Measurements from ENCODE around the gene DNPEP.
"Not testable (repeated sequence)": the region's sequence is repeated elsewhere in the genome, so short reads cannot be mapped to it uniquely, and the experiment has no call there.

Gene DNPEP

DNA sequence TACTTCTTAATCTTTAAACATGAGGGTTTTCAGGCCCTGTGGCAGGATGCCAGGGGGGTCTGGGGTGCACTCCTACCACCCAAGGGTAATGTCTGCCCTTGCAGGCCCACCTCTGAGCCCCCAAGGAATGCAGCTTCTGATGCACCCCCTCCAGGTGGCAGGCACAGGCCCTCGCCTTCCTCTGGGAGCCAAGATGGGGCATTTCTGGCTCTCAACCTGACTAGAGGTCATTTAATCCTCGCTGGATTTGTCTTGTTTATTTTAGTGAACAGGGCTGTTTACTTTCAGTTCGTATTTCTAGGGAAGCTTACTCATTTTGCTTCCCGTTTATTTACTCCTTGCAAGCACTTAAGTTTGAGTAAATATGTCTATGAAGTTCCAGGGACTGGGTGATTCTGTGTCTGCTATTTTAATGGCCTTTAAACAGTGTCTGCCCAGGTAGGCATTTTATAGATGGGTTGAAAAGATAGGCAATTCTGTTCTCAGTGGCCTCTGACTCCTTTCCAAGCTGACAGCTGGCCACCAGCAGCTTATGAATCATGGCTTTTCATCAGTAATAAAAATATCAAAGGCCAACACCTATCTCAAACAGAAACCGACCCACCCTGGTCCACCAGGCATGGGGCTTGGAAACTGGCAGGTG, 11.1 kb upstream of the DNPEP start:
- DNase-seq, result no peak

DNA sequence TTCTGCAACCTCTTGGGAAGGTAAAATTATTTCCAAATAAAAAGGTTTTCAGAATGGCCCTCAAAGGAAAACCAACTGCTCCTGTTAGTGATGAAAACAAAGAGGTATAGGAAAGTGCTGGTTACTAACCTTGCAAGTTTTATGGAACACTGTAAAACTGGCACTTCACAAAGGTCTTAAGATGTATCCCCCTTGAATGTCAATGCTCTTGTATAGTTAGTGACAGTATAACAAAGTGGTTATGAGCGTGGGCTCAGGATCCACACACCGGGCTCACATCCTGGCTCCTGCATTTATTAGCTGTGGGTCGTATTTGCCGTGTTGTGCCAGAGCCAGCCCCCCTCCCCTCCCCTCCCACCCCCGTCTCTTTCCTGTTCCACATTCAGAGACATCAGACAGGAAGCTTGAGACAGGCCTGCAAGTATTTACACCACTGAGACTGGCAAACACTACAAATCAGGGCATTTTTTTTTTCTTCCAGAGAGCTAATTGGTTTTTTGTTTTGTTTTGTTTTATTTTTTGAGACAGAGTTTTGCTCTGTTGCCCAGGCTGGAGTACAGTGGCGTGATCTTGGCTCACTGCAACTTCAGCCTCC, 9.2 kb upstream of the DNPEP start:
- DNase-seq, result no peak

DNA sequence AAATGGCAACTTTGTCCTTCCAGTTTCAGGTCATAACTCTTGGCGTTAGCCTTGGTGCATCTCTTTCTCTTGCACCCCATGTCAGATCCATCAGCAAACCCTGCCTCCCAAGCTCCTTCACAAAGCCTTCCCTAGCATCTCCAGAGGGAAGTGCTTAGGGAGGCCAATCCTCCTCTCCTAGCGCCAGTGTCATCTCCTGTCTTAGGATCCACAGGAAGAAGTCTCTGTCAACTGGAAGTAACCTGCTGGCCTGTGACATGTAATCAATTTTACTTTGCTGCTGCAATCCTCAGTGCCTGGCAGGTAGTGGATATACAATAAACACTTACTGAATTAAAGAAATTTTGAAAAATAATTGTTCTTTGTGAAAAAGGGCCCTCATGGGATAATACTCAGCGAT, 7.9 kb upstream of the DNPEP start:
- no peak for DNase-seq

DNA sequence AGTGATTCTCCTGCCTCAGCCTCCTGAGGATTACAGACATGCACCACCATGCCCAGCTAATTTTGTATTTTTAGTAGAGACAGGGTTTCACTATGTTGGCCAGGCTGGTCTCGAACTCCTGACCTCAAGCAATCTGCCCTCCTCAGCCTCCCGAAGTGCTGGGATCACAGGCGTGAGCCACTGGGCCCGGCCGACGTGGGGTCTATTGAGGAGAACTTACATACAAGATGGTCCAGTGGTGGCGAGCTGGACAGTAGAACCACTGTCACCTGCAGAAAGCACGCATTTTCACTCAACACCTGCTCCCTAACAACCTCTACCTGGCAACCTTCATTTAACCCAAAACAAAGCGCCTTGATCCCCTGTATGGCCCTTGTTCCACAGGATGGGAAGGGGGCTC, 7.3 kb upstream of the DNPEP start:
- DNase-seq, result not testable (repeated sequence)

DNA sequence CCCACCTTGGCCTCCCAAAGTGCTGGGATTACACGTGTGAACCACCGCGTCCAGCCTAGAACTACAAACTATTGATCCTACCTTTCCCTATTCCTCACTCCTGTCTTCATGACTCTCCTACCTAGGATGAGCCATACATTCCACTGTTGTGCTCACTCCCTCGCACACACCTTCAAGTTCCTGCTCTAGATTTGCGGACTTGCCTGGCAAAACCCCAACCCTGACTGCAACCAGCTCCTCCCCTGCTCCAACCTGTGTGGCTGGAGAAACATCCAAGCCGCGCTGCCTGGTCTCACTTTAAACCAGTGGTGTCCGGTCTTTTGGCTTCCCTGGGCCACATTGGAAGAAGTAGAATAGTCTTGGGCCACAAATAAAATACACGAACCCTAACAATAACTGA, 5.0 kb upstream of the DNPEP start:
- no peak for DNase-seq

DNA sequence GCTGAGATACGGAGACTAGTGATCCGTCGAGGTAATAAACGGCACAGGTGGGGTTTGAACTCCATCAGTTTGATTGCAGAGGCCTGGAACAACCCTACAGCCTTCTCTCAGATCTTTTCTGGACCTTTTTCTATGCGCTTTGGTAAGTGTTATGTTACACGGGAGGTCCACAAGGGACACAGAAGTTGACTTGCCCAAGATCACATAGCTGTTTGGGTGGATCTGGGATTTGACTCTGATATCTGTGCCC, 1.1 kb upstream of the DNPEP start:
- DNase-seq, result no peak

DNA sequence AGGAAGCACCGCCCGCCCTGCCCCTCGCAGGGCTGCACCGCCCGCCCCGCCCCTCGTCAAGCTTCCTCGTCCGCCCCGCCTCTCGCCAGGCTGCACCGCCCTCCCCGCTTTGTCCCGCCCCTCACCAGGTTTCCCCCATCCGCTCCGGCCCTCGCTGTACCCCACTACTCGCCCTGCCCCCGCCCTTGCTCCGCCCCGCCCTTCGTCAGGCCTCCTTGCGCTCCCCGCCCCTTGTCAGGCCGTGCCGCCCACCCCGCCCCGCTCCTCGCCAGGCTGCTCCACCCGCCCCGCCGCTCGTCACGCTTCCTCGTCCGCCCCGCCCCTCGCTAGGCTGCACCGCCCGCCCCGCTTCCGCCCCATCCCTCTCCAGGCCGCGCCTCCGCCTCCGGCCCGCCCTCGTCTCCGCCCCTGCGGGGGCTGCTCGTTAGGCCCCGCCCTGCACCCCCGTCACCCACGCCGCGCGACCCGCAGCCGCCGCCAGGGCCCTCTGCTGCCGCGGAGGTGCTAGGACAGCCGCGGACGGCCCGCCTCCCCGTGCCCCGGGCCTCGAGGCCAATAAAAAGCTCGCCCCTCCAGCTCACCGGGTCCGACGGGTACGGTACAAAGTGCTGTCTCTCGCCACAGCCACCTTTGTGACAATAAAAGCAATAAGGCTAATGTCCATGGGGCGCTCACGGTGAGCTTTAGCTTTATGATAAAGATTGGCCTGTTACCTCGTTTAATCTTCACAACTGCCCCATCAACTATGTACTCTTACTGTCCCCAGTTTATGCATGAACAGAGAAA, 602 bp upstream of the DNPEP start:
- DNase-seq, result peak; percentile 96

DNA sequence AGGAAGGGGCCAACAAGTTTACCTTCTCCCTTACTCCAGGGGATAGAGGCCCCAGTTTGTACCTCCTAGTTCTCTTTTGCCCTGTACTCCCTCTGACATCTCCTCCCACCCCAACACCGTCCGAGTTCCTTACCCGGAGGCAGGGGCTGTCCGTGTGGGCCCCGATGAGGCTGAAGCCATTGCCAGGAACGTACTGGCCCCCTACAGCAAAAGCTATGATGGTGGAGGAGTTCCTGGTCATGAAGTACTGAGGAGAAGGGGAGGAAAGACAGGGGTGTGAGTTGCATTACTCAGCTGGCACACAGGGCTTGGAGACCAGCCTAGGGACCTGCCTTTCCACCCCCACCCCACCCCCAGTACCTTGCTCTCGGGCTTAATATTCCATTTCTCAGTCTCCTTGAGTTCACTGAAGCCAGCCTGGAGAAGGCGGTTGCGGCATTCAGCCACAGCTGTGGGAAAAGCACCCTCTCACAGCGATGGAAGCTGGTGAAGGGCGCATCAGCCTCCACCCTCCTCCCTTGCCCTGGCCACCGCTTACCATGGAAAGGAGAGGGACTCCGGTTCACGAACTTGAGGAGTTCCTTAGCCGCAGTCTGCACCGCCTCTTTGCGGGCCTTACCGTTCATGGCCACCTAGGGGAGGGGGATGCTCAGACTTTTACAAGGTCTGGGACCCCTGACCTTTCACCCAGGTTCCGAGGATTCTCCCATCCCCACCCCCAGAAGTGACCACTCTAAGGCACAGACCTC, 1.0 kb downstream of the DNPEP start:
- DNase-seq, result no peak

DNA sequence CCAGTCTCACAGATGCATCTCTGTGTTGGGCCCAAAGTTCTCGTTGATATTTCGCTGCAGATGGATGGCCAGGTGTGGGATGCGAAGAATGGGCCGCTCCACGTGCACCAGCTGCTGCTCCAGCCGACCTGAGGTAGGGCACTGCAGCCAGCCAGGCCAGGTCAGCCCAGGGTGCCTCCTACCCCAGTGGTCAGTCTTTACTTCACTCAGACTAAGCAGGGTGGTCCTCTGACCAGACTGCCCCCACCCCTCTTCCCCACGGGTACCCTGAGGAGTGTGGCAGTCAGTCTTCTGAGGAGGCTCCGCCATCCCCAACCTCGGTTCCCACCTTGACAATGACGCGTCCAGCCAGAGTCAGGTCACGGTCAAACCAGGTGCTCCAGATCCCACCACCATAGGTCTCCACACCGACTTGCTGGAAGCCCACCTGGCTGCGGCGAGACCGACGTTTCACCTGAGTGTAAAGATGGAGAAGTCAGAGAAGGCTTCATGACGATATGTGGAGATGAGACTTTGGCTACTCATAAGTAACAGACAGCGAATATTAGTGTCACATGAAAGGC, 1.7 kb downstream of the DNPEP start:
- no peak for DNase-seq

DNA sequence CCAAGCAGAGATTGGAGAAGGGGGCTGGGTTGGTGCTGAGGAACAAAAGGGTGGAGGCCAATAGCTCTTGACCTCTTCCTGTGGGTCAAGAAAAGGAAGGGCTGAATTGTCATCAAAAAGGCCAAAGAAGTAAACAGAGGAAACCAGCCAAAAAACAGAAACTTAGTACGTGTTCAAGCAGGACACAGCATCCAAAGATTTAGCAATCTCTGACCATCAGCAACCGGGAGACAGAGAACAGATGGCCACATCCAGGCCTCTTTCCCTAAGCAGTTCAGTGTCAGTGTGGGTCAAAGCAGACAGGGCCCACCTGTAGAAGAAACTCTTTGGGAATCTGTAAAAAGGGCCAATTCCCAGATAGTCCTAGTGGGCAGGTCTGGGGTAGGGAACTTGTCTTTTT, 2.9 kb downstream of the DNPEP start:
- DNase-seq, result no peak

DNA sequence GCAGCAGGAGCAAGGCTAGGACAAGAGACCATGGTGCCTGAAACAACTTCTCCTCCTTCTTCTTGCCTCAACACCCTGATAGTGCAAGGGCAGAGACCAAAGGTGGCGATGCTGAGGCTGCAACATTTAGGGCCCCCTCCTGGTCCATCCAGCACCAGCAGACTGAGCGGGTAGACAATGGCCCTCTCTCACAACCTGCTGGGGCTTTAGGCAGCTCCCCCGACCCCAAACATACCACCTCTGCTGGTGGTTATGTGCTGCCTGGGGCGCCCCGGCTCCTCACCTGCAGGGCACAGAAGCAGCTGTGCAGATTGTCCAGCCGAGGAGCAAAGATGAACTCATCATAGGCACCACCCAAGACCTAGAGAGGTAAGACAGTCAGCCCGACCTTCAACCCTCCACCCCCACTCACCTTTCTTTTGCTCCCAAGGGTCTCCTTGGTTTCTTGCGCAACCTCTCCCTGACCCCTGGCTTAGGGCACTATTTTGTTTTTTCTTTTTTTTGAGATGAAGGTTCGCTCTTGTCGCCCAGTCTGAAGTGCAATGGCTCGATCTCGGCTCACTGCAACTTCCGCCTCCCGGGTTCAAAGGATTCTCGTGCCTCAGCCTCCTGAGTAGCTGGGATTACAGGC, 3.5 kb downstream of the DNPEP start:
- no peak for DNase-seq

DNA sequence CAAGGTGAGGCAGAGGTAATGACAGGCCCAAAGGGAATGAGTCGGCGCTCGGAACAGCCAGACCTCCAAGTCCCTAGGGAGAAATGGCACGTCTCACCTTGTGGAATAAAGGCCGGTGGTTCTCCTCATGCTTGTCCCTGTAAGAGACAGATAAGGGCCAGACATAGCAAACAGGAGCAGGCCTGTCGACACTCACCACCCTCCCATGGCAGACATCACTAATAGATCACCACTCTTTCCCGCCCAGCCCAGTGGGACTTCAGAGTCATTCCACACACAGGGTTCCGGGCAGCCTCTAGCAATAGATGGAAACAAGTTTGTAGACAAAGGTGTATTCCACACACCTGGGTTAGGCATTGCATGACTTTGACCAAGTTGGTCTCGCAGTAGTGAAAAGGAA, 6.3 kb downstream of the DNPEP start:
- no peak for DNase-seq

DNA sequence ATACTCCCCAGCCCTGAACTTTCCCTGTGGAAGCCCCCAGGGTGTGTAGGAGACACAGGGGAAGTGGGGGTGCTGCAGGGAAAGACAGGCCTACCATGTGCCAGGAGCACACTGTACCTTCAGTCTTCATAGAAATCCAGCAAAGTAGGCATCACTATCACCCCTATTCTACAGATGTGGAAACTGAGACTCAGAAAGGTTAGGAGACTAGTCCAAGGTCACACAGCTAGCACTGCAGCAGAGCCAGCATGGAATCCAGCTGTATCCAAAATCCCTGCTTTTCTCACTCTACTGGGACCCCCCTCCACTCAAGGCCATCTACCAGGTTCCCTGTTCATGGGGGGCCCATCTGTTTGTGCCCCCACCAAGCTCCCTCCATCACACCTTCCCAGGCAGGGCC, 6.8 kb downstream of the DNPEP start:
- no peak for DNase-seq

DNA sequence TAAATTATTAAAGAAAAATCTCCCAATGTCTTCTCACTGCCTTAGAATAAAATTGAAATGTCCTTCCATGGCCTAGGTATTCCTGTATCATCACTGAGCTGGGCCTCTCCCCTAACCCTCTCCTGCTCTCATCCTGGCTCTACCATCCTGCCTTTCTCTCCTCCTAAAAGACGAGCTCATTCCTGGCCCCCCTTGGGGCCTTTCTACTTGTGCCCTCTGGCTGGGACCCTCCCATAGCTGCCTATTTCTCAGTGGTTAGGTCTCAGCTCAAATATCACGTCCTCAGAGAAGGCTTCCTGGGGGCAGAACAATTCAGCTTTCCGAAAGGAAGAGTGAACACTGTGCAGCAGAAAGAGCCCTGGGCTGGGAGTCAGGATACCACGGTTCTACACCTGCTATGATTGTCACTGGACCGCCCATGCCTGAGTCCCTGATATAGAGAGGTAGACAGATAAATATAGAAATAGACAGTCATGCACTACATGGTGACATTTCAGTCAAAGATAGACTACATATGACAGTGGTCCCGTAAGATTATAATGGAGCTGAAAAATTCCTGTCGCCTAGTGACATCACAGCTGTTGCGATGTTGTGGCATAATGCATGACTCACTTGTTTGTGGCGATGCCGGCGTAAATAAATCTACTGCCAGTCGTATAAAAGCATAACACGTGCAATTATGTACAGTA, 9.4 kb downstream of the DNPEP start:
- DNase-seq, result no peak

DNA sequence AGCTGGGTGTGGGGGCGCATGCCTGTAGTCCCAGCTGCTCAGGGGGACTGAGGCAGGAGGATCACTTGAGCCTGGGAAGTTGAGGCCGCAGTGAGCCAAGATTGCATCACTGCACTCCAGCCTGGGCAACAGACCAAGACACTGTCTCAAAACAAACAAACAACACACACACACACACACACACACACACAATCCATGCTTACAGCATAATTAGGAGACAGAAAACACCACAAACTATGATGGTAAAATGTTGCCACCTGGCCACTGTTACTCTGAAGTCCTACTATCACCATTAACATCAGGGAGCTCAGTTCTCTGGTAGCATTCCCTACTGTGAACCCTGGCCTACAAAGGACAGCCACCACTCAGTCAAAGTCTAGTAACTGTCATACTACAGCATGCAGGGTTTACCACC, 18.3 kb downstream of the DNPEP start:
- peak; percentile 54 for DNase-seq

DNA sequence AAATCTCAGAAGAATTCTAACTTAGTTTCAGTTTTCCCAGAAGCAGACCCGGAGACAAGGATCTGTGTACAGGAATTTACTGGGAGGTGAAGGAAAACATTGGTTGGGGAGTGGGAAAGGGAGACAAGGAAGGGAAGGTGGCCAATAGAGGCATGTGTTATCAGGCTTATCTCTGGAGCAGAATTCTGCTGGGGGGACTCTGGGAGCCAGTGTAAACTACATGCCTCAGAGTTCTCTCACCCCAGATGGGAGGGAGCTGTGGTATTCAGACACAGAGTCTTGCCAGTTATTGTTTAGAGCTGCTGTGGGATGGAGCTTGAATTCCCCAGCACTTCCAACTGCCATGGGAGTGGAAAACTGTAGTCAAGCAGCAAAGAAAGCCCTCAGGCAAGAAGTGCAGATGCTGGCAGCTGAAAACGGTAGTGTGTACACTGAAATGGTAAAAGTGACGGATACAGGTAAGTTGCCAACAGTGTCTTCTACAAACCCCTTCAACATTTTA, 19.0 kb downstream of the DNPEP start:
- DNase-seq, result peak; percentile 68

DNA sequence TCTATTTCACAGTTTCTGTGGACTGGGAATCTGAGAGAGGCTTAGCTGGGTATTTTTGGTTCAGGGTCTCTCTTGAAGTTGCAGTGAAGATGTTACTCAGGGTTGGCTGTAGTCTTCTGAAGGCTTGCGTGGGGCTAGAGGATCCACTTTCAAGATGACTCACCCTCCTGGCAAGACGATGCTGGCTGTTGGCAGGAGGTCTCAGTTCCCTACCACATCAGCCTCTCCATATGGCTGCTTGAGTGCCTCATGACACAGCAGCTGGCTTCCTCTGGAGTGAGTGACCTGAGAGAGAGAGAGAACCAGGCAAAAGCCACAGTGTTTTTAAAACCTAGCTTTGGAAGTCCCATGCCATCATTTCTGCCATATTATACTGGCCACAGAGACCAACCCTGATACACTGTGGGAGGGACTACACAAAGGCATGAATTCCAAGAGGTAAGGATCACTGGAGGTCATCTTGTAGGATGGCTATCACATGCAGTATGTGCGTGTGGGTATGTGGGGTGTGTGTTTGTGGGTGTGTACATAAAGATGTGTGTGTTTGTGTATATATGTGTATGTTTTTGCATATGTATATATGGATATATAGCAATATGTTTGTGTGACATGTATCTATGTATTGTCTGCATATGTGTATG, 25.1 kb downstream of the DNPEP start:
- peak; percentile 94 for DNase-seq

DNA sequence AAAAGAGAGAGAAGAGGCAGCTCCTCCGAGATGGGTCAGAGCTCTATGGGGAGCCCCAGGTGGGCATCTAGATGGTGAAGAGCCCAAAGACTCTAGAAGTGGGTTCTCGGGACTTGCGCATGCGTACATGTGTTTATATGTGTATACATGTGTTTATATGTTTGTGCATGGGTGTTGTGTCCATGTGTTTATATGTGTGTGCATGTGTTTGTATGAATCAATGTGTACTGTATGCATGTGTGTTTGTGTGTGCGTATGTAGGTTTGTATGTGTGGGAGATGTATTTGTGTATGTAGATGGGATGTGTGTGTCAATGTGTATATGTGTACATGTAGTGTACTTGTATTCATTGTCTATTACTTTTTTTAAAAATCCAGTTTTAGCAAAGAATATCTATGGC, 25.6 kb downstream of the DNPEP start:
- DNase-seq, result no peak

DNA sequence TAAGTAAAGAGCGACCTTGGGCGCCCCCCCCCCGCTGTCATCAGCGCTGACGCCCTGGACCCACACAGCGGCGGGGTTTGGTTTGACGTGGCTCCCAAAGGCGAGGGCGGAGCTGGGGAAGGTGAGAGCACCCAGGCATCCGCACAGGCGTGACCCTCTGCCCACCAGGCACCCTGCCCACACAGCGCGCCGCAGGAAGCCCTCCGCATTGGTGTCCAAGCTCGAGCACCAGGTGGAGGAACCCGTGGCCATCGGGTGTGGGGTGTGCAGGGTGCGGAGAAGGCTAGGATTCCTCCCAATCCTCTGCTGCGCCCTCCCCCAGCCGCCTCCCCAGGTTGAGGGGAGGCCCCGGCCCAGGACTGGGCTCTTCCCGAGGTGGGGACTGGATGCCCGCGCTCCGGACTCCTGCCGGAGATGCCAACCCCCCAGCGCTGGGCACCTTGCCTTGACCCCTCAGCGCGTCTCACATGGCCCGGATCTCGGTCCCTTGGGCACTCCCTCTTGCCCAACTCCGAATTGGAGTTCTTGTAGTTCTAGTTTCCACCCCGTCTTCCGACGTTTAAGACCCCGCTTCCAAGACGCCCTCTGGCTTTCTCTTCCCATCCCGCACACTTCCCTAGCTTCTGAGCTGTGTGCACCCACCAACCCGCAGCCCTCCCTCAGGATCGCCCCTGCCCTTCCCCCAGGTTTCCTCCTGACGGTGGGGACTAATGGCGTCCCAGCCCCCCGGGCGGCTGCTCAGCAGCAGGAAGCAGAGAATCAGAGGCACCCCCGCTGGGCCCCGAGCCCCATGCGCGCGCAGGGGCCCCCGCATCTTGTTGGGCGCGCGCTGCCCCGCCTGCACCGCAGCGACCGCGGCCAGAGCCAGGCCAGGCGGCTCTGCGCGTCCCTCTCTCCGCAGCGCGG, 29.3 kb downstream of the DNPEP start:
- no peak for DNase-seq

DNA sequence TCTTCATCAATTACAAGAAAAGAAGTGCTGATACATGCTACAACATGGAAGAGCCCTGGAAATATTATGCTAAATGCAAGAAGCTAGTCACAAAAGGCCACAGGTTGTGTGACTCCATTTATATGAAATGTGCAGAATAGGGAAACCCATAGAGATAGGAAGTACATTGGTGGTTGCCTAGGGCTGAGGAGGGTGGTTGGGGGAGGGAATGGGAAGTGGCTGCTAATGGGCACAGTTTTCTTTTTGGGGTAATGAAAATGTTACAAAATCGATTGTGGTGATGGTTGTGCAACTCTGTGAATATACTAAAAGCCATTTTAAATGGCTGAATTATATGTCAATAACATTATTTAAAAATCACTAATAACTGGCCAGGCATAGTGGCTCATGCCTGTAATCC, 30.9 kb downstream of the DNPEP start:
- no peak for DNase-seq

DNA sequence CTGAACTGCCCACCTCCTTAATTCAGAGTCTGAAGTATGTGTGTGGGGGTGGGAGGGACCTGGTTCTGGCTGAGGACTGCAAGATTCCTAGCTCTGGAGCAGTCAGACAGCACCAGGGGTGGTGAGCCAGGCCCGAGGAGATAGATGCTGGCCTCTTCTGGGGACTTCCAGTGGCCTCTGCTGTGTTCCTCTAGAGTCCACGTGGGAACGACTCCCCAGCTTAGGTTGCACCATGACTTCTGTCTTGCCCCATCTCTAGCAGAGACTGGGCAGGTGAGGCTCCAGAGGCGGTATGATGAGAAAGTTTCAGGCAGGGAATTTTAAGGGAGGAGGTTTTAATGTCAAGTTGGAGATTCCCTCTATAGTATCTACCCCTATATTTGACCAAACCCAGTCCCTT, 33.1 kb downstream of the DNPEP start:
- no peak for DNase-seq

Measured in fibroblast of skin of right quadriceps (primary cell).